ENCODE measurements around the gene UBA1. TPM values are rescaled to one million over a fixed set of nuclear protein-coding genes. Genes with fewer than 3 reads are reported as not detected.

Gene UBA1
- total and polyA plus RNA-seq, 10 of the 15 experiments (the other 5 are each of a cell fraction or from before 2014, with no cell fraction given) = 60.4 to 314 (median 216) TPM

DNA sequence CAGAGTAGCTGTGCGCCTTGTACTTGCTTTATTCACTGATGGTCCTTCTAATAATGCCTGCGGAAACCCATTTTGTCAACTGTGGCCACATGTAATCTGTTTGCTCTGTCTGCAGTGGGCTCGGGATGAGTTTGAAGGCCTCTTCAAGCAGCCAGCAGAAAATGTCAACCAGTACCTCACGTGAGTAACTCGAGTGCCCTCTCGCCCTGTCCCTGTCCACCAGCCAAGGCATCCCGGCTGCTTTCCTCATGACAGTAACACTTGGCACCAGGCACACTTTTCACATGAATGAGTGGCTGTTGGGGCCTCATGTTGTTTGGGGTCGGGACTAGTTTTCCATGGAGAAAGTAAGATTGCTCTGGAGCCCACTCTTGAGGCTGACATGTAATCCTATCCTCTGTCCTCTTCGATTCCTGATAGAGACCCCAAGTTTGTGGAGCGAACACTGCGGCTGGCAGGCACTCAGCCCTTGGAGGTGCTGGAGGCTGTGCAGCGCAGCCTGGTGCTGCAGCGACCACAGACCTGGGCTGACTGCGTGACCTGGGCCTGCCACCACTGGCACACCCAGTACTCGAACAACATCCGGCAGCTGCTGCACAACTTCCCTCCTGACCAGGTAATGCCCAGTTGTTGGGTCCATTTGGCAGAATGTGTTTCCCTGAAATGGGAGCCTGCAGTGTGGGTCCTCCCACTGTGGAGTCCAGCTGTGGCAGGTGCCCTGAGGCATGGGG is 16.0 kb downstream of the UBA1 start (continued):
- TF ChIP-seq ZBTB33 (IDR thresholded peaks at IDR 0.05) (no peak), POLR2AphosphoS2 (IDR thresholded peaks at IDR 0.05; ENCODE audit: low read depth, low read length) (no peak), JUNB (IDR thresholded peaks at IDR 0.05) (no peak), SUPT20H (IDR thresholded peaks at IDR 0.05; ENCODE audit: borderline replicate concordance, control insufficient read depth, low read depth, low read length) (no peak)

DNA sequence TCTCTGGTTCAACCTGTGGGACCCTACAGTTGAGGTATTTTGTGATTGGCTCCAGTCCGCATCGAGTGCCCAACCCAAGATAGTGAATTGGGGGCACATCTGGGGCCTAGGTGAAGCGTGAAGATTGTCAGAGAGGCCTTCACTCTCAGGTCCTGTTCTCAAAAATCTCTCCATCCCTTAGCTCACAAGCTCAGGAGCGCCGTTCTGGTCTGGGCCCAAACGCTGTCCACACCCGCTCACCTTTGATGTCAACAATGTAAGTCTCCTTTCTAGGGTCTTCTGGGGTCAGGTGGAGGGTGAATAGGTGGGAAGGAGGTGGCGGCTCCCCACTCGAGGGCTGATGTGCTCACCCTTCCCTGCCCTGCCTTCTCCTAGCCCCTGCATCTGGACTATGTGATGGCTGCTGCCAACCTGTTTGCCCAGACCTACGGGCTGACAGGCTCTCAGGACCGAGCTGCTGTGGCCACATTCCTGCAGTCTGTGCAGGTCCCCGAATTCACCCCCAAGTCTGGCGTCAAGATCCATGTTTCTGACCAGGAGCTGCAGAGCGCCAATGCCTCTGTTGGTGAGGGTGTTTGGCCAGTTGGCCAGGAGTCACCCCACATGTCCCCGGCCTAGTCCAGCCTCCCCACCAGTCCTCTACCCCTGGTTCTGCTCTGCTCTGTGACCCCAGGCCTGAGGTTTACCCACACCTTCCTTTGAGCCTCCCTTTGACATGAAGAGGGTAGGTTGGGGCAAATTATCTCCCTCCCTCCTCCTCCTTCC is 17.2 kb downstream of the UBA1 start:
- ChIA-PET POLR2A (interaction anchor here (0.7 kb wide), 1 partner anchor 171 kb away, joined by 4 read pairs; no protein-coding TSS in a partner anchor), CTCF (no interaction called here), SMC1A (ENCODE audit: uncharacterized antibody, unreplicated experiment) (no interaction called here), RAD21 (ENCODE audit: unreplicated experiment) (no interaction called here)
- no peak for DNase-seq (ENCODE audit: low read depth, low spot score)
- no peak overlapping the region for H3K4me2 ChIP-seq (ENCODE audit: control insufficient read depth, insufficient read depth)
- peaks cover 6% of the 10 kb centered on the region; the same call in 1 of the 2 replicates for H4K20me1 ChIP-seq (ENCODE audit: control insufficient read depth, insufficient read depth)
- H2AFZ ChIP-seq (ENCODE audit: control insufficient read depth, low read depth, low read length) = no peak overlapping the region
- no peak for ATAC-seq
- BruUV-seq (replicated peaks) = no TSS peak
- peaks cover 41 to 57% of the 10 kb centered on the region in 2 experiments for H3K36me3 ChIP-seq (ENCODE audit: control insufficient read depth in 2 of 2, insufficient read depth in 2 of 2, low read length in 1 of 2)
- H3K9ac ChIP-seq (ENCODE audit: control insufficient read depth, insufficient read depth, low read length) = no peak overlapping the region
- no peak for FAIRE-seq
- intact Hi-C loops (cut with micrococcal nuclease; ENCODE audit: unreplicated experiment) = no loop called here
- H3K79me2 ChIP-seq (ENCODE audit: control insufficient read depth, insufficient read depth, low read length) = no peaks in the 10 kb centered on the region
- H3K9me3 ChIP-seq (replicated peaks; ENCODE audit: control insufficient read depth, insufficient read depth, low read length) = no peaks in the 10 kb centered on the region
- H3K4me3 ChIP-seq = no peak overlapping the region
- in situ Hi-C loops (cut with MboI) = loop anchor here (10.0 to 25.0 kb wide), 2 partner anchors 434 to 1726 kb away; no protein-coding TSS in a partner anchor
- H3K27ac ChIP-seq (ENCODE audit: control insufficient read depth, insufficient read depth) = no peak overlapping the region
- H3K4me1 ChIP-seq (ENCODE audit: control insufficient read depth, insufficient read depth, low read length) = no peaks in the 10 kb centered on the region
- H3K27me3 ChIP-seq (replicated peaks in 1 of 2; ENCODE audit: control insufficient read depth in 2 of 2, insufficient read depth in 2 of 2, low read length in 1 of 2) = no peaks in the 10 kb centered on the region
- WGBS (ENCODE audit: insufficient coverage, insufficient replicate concordance, low lambda C conversion rate, missing lambda C conversion rate) = 98% methylated on average over 14 of the region's 15 CpGs
- TF ChIP-seq YY1 (IDR thresholded peaks at IDR 0.05; ENCODE audit: low read depth, low read length) (no peak), RAD21 (IDR thresholded peaks at IDR 0.05; ENCODE audit: insufficient read depth, low read depth, low read length) (no peak), RELA (IDR thresholded peaks at IDR 0.05; ENCODE audit: borderline replicate concordance, partially characterized antibody) (no peak), GABPA (IDR thresholded peaks at IDR 0.05; ENCODE audit: low read depth) (no peak), NR2F1 (conservative IDR thresholded peaks at IDR 0.05) (no peak), ZBTB33 (IDR thresholded peaks at IDR 0.05) (no peak), FOXM1 (IDR thresholded peaks at IDR 0.05; ENCODE audit: low read depth, low read length) (no peak), RFX5 (IDR thresholded peaks at IDR 0.05; ENCODE audit: low read depth, low read length) (no peak), SMARCA5 (IDR thresholded peaks at IDR 0.05) (no peak), CBX5 (IDR thresholded peaks at IDR 0.05; ENCODE audit: low read depth) (no peak), EED (IDR thresholded peaks at IDR 0.05; ENCODE audit: low read depth) (no peak), KAT2A (conservative IDR thresholded peaks at IDR 0.05; ENCODE audit: control insufficient read depth, low read depth, low read length) (no peak), SMC3 (IDR thresholded peaks at IDR 0.05; ENCODE audit: borderline replicate concordance, low read length) (no peak)
- TF ChIP-seq, protein P1, sequence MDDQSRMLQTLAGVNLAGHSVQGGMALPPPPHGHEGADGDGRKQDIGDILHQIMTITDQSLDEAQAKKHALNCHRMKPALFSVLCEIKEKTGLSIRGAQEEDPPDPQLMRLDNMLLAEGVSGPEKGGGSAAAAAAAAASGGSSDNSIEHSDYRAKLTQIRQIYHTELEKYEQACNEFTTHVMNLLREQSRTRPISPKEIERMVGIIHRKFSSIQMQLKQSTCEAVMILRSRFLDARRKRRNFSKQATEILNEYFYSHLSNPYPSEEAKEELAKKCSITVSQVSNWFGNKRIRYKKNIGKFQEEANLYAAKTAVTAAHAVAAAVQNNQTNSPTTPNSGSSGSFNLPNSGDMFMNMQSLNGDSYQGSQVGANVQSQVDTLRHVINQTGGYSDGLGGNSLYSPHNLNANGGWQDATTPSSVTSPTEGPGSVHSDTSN (IDR thresholded peaks at IDR 0.05; ENCODE audit: insufficient replicate concordance, low read depth, low read length) = no peak

Measured in GM12878 (cell line).